ENCODE data around the gene CLCN1.

The CLCN1 gene

DNA sequence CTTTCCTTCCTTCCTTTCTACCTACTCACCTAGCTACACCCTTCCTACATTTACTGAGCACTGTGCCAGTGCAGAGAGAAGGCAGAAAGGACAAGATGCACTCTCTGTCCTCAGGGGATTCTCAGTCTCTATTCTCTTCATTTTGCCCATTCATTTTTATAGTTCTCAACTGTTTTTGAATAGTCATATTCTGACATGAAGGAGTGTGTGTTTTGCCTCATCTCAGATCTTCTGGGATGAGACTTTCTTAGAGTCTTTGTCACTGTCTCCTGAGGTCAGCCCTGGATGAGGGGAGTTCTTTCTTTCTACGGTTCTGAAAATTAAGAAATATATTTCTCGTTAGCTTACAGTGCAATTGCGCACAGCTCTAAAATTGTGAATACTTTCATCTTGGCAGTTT lies 21.3 kb downstream of the CLCN1 start:
- no peak for DNase-seq

DNA sequence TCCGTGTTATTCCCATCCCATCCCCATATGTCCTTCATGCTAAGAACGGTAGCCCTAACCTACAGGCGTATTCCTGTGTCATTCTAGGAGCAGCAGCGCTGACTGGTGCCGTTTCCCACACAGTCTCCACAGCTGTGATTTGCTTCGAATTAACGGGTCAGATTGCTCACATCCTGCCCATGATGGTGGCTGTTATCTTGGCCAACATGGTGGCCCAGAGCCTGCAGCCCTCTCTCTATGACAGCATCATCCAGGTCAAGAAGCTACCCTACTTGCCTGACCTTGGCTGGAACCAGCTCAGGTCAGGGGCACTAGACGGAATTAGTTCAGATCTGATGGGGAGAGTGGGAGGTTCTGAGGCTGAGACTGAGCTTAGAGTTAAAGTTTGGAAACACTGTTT lies 25.9 kb downstream of the CLCN1 start:
- DNase-seq: no peak

DNA sequence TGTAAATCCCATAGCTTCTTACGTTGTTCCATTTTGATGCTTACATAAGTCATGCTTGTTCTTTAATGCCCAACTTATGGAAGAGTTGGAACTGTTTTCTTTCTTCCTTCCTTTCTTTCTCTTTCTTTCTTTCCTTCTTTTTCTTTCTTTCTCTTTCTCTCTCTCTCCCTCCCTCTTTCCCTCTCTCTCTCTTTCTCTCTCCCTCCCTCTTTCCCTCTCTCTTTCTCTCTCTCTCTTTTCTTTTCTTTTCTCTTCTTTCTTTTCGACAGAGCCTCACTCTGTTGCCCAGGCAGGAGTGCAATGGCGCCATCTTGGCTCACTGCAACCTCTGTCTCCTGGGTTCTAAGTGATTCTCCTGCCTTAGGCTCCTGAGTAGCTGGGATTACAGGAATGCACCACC lies 27.7 kb downstream of the CLCN1 start:
- DNase-seq: no peak

DNA sequence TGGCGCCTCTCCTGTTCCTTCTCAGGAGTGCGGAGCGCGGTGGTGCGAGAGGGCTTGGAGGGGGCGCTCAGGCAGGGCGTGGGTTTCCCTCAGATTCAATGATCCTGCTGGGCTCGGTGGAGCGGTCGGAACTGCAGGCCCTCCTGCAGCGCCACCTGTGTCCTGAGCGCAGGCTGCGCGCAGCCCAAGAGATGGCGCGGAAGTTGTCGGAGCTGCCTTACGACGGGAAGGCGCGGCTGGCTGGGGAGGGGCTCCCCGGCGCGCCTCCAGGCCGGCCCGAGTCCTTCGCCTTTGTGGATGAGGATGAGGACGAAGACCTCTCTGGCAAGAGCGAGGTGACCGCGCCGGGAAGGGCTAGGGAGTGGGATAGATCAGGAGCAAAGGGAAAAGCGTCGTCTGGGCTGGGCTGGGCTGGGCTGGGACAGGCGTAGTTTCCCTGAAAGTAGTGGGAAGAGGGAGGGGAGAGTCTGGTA lies 29.6 kb downstream of the CLCN1 start:
- DNase-seq: peak; percentile 63 to 67

DNA sequence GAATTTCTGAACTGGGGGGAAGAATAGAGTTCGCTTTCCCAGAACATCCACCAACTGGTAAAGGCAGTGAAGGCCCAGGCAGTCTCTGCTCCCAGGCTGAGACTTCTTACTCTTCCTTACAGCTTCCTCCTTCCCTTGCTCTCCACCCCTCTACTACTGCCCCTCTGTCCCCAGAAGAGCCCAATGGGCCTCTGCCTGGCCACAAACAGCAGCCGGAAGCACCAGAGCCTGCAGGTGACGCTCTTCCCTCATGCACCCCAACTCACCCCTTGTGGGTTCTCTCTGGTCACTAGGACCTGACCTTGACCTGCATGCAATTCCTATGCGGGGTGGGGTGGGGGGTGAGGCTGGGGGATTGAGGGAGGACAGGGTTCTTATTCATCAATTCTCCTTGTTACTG lies 30.1 kb downstream of the CLCN1 start:
- DNase-seq: no peak

DNA sequence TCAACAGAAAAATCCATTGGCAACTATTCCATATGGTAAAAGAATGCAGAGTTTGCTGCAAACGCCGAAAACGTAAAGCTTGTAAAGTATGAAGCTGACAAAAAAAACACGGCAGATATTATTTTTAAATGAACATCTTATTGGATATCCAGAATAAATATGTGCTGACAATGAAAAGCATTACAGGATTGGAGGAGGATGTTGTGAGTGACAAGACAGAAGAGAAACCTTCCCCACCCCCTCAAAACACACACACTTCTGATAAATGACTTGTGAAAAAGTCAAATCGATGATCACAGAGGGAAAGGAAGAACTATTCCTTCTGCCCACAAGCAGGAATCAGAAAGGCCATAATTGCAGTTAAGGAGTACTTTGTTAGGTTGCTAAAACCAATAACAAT lies 32.0 kb downstream of the CLCN1 start:
- no peak for DNase-seq

DNA sequence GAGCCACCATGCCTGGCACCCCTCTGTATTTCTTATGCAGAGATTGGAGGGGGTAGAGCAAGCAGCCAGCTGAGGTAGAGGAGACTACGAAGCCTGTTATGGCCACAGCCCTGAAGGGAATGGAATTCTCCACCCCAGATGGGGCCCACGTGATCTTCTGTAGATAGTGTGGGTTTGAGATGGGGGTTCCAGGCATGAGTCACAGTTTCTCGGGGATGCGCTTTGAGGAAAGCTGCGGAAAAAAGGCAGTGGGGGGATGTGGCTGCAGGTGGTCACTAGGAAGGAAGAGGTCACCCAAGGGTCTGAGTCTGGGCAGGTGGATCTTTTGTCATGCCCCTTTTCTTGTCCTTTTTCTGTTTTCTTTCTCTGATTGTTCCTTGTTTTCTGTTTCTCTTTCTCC lies 35.1 kb downstream of the CLCN1 start:
- DNase-seq: no peak

DNA sequence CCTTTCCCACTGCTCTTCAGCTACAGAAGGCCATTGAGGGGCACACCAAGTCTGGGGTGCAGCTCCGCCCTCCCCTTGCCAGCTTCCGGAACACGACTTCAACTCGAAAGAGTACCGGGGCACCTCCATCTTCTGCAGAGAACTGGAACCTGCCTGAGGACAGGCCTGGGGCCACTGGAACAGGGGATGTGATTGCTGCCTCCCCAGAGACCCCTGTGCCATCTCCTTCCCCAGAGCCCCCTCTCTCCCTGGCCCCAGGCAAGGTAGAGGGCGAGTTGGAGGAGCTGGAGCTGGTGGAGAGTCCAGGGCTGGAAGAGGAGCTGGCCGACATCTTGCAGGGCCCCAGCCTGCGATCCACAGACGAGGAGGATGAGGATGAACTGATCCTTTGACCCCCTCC lies 35.7 kb downstream of the CLCN1 start:
- no peak for DNase-seq

DNA sequence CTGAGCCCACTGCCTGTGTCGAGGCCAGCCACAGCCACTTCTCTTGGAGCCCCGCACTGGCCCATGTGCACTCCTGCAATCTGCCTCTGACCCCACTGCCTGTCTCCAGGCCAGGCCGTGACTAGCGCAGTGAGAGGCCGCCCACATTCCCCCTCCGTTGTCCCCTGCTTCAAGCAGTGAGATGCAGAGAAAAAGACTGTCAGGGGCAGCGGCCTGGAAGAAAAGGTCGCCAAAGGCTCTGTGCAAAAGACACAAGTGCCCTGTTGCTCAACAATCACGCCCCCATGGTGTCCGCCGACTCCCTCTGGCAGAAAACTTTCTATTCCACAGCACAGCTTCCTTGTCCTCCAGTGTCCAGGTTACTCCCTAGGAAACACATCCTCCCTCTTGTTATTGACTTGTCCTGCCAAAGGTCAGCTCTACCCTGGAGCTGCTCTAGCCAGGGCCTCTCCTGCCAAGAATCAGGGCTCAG lies 36.7 kb downstream of the CLCN1 start:
- no peak for DNase-seq

DNA sequence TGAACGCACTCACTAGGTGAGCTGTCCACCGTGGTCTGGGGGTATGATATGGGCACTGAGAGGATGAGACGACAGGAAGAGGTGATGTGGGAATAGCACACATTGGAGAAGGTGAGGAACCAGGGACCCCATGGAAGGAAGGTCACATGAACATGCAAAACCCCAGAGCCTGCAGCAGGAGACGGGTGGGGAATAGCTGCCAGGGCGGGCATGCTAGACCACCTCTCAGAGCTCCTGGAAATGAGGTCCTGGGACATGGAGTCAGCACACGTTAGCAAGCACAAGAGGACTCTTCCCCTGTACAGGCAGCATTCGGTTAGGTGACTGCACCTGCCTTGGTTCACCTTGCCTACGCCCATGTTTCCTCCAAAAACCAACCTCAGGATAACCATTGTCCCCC lies 38.5 kb downstream of the CLCN1 start:
- no peak for DNase-seq

DNA sequence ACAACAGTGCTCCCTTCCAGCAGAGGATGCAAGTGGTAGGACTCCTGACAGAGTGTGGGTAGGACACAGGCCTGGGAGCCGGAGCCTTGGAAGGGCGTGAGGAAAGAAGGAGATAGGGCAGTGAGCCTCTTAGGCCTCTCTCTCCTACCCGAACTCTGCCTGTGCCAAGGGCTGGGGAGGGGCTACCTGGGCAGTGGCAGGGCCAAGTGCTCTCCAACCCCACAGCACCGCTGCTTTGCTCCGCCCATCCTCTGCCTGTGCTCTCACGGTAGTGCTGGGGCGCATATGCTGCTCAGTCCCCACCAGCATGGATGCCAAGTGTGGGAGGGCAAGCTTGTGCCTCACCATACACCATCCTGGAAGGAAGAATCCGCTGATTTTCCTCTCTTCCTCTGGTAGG lies 39.1 kb downstream of the CLCN1 start:
- DNase-seq: no peak

DNA sequence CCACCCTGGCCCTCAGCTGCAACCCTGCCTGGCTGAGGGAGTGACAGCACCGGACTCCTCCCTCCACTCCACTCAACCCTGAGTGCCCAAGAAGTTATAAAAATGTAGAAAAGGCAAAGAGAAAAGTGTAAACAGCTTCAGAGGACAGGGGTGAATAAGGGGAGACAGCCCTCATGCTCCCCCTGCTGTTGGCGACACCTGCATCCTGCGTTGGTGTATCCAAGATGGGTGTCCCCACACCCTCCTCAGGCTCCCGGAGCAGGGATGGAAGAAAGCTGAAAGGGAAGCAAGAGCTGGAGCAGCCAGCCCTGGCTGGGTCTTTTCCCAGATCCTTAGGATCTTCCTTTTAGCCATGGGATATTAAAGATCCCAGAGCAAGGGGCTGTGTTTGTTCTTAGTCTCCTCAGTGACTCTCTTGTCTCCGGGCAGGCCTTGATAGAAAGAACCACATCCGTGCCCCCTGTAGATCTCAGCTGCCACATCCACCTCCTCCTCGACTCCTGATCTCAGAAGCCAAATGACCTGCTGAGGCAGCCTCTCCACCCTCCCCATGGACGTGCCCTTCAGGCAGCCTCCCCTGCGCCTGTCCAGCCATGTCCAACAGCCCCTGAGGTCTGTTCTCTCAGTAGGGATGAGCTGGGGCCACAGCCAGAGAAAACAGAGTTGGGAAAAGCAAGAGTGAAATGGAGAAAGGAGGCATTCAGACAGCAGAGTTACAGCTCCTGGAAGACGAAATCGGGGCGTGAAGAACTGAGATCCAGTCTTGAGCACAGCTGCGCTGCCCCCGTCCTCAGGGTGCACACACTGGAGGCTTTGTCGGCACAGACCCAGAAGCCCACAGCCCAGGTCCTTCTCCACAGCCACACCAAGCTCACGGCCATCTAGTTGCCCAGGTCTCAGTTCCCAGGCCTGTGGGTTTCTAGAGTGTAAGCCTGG lies 39.8 kb downstream of the CLCN1 start:
- no peak for DNase-seq

DNA sequence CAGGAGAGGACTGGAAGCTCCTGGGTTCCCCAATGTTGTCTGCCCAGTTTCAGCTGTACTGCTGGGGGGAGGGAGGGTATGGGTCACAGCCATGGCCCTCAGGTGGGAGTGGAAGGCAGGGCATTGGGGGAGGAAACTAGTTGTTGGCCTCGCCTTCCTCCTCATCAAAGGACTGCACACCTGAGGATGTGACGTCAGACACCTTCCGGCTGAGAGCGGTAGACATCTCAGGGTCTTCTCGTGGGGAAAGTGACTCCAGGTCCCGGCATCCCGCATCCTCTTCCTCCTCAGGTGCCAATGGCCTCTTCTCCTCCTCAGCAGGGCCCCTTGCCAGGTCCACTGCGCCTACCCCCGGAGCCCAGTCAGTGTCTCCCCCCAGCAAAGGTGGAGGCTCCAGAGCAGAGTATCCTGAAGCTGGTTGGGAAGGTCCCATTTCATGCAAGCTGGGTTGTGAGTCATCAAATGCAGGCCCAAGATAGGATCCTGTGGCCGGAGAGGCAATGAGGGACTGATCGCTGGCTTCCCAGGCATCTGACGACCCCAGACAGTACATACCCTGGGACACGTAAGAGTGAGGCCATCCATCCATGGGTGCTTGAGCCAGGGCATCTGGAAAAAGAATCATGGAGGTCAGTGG lies 40.6 kb downstream of the CLCN1 start:
- no peak for DNase-seq

DNA sequence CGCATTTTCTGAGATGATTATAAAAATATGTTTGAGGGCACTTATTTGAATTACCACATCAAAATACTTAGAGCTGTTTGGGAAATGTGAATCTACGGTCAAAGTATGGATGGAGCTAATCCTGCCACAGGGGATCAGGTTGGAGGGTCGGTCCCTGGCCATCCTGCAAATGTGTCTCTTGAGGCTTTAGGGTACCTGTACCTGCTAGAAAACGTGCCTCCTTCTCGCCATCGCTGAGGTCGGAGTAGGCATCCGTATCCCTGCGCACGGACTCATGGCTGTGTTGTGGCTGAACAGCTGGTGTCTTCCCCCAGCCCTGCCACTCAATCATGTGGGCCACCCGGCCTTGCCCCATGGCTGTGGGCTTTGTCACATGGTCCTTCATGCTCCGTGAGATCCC lies 42.7 kb downstream of the CLCN1 start:
- DNase-seq: no peak

DNA sequence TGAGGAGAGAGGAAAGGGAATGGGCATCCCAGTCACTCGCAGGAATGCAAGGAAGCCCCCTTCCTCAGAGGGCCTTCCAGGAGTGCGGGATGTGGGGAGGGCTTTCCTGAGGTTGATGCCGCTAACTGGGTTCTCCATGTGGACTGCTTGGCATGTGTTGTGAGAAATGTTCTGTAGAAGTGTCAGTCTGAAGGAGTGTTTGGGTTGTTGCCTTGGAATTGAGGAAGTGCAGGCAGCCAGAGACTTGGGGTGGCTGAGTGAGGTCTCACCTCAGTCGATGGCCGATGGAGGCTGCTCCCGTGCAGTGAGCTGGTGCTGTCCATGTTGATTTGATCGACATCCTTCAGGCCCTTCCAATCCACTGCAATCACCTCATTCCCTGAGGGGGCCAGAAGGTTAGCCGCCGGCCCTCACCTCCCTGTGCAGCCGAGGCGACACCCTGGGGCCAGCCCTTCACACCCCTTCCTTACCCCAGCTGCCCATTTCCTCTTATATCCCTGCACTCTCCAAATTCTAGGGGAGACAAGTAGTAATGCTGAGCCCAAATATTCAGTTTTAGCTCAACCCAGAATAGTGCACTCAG lies 44.0 kb downstream of the CLCN1 start:
- no peak for DNase-seq

DNA sequence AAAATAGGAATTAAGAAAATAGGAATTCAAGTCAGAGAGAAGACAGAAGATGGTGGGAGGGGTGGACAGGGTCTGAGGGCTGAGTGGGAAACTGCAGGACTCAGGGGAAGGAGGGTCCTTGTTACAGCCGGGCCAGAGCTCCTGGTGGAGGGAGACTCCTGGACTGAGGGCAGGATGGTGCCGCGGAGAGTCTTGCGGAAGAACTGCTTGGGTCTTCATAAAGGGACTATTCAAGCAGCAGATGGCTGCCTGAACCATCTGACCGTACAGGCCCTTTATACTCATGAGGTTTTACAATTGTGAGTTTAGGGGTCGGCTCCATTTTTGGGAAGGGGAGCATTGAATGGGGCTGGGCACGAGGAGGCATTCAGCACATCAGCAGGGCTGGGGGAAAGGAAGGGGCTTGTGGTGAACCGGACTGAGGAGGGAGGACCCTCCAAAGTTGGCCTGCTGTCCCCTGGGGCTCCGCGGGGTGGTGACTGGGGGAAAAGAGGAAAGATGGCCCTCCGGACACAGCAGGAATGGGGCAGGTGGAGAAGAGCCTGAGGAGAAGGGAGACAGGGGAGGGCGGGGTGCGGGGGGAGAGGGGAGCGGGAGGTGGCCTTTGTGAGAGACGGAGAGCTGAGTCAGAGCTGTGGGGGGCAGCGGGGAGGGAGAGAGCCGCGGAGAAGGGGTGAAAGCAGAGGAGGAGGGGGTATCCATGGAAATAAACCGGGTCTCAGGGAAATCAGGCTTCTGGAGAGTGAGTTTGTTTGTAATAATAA lies 45.1 kb downstream of the CLCN1 start:
- DNase-seq: no peak

DNA sequence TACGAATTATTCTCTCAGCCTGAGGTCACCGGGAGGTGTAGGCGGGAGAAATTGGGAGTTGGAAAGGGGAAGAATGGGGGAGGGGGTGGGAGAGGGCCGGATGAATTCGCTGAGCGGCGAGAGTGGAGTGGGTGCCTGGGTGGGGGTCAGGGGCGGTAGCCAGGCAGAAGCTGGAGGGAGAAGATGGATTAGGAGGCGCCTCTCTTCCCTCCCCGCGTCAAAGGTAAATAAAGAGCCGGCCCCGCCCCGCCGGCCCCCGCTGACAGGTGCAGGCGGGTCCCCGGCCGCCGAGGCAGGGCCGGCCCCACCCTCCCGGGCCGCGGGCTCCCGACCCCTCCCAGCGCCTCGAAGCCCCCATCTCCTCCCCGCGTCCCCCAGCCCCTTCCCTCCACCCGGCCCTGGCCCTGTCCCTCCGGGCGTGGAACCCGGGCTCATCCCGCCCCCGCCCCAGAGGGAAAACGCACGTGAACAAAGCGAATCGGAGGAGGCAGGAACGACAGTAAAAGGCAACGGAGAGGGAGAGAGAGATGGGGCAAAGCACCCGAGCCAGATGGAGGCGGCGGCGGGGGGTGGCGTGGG lies 45.7 kb downstream of the CLCN1 start:
- no peak for DNase-seq

DNA sequence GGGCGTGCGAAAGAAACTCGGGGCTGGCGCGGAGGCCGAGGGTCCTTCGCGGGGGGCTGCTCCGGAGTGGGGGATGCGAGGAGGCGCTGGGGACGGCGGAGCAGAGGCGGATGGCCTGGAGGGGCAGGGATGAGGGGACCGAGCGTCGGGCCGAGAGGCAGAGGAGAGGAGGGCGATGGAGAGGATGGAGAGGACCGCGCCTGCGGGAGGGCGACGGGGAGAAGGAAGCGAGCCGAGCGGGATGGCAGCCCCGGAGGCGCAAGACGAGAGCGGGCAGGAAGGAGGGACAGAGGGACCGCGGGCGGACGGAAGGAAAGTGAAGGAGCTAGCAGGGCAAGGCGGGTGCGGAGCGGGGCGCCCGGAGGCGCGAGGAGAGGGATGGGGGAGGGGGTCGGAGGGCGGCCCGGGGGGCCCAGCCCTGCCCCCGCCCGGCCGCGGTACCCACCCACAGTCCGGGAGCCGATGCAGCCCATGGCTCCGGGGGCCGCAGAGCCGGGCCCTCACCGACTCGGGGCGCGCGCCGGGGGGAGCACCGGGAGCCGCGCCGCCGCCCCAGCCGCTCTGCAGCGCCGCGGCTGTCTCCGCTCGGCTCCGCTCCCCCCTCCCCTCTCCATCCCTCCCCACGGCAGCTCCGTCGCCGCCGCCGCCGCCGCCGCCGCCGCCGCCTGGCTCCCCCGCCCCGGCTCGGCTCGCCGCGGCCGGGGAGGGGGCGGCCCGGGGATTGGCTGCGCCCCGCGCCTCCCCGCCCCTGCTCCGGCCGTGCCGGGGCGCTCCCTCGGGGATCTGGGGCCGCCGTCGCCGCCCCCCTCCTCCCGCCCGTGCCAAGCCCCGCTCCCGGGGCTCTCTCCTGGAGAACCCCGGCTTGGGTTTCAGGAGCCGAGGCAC lies 46.5 kb downstream of the CLCN1 start, which contains the start of gene FAM131B:
Gene FAM131B (minus strand): TSS at position 583 of the 885 bp plus-strand sequence. CDS start 110 bp downstream, at position 473.
- DNase-seq: peak in 1 of 2 donors; percentile 48

DNA sequence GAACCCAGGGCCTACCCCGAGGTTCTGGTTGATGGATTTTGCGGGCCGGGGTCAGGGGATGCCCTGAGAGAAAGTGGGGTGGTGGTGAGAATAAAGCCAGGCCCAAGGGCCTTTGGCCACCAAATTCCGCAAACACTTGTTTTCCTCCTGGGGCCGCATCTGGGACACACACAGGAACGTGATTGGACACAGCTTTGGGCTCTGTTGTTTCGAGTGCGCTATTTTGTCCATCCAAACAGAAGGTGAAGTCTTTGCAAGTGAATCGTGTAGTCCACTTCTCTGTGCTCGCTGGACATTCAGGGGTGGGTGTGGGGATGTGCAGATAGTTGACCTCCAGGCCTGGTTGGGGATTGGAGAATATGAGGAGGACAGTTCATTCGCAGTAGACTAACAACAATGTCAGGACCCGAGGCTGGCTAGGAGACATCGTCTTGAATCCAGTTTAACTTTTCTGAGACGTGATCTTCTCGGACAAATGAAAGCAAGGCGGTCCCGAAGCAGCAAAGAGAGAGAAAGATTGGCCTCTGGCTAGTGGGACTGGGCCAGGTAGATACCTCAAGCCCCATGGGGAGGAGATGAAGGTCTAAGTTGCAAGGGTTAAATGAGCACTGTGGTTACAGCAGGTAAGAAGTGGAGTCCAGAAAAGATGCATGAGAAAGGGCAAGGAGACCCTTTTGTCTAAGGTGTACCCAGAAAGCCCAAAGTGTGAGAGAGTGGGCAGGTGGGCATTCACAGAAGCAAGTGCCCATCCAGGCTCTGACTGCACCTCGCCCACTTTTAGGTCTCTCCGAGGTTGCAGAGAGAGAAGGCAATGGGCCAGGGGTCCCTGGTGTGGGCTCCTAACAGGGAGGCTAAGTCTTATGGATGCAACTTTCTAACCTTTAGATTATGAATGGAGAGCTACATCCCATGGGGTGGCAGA lies 47.4 kb downstream of the CLCN1 start:
- DNase-seq: no peak

DNA sequence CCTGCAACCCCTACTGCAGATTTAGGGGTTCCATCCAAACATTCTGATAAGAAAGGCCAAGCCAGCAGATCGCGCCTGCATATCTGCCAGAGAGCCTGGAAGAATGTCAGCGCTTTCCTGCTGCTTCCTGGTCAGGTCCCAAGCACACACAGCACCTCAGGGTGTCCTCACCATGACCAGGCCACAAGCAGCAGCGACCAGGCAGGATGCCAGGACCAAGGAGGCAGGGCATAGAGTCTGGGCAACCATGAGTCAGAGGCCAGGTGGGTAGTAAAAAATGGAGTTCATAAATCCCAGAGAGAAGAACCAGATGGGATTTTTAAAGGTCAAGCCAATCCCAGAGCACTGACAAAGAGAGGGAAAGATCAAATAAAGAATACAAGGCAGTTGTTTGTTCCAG lies 52.1 kb downstream of the CLCN1 start:
- no peak for DNase-seq
